ENCODE results near the gene TAS1R3.

TAS1R3 gene

GRCh38 chr1:1343811-1344421 is 12.8 kb downstream of the TAS1R3 start:
- H3K4me3 ChIP-seq (ENCODE audit: low read depth, low read length), result no peak overlapping the region
- no peak for TF ChIP-seq CTCF (IDR thresholded peaks at IDR 0.05; ENCODE audit: low read depth, low read length)
- in situ Hi-C loops (cut with HindIII; ENCODE audit: low sequenced_read_pairs), result no loop called here
- no peak for DNase-seq (ENCODE audit: low read depth, low spot score)

- in situ Hi-C loops (cut with HindIII; ENCODE audit: low sequenced_read_pairs), result no loop called here
- TF ChIP-seq CTCF (IDR thresholded peaks at IDR 0.05; ENCODE audit: low read depth, low read length), result peak; percentile 57
- H3K4me3 ChIP-seq (ENCODE audit: low read depth, low read length), result no peak overlapping the region
- peak; percentile 56 for DNase-seq (ENCODE audit: low read depth, low spot score)
These were observed 13.7 kb downstream of the TAS1R3 start for GRCh38 chr1:1344655-1345361.

GRCh38 chr1:1345384-1345783 is 14.3 kb downstream of the TAS1R3 start:
- in situ Hi-C loops (cut with HindIII; ENCODE audit: low sequenced_read_pairs), result no loop called here
- DNase-seq (ENCODE audit: low read depth, low spot score), result no peak
- H3K4me3 ChIP-seq (ENCODE audit: low read depth, low read length), result no peak overlapping the region
- TF ChIP-seq CTCF (IDR thresholded peaks at IDR 0.05; ENCODE audit: low read depth, low read length), result peak; percentile 22

- no peak overlapping the region for H3K4me3 ChIP-seq (ENCODE audit: low read depth, low read length)
- in situ Hi-C loops (cut with HindIII; ENCODE audit: low sequenced_read_pairs), result no loop called here
- no peak for DNase-seq (ENCODE audit: low read depth, low spot score)
- TF ChIP-seq CTCF (IDR thresholded peaks at IDR 0.05; ENCODE audit: low read depth, low read length), result no peak
These were observed 14.9 kb downstream of the TAS1R3 start for GRCh38 chr1:1345860-1346500.

GRCh38 chr1:1346501-1346890 is 15.4 kb downstream of the TAS1R3 start:
- TF ChIP-seq CTCF (IDR thresholded peaks at IDR 0.05; ENCODE audit: low read depth, low read length), result no peak
- no peak for DNase-seq (ENCODE audit: low read depth, low spot score)
- H3K4me3 ChIP-seq (ENCODE audit: low read depth, low read length), result no peak overlapping the region
- in situ Hi-C loops (cut with HindIII; ENCODE audit: low sequenced_read_pairs), result no loop called here

- no peak for TF ChIP-seq CTCF (IDR thresholded peaks at IDR 0.05; ENCODE audit: low read depth, low read length)
- in situ Hi-C loops (cut with HindIII; ENCODE audit: low sequenced_read_pairs), result no loop called here
- no peak for DNase-seq (ENCODE audit: low read depth, low spot score)
- H3K4me3 ChIP-seq (ENCODE audit: low read depth, low read length), result peak overlapping the region; percentile 71
These were observed 16.0 kb downstream of the TAS1R3 start for GRCh38 chr1:1347026-1347595.

Measured in astrocyte of the spinal cord (primary cell).